Endothelial cell of umbilical vein (primary cell): ENCODE measurements around the gene CCL21. TPM values are rescaled to one million over a fixed set of nuclear protein-coding genes. Genes with fewer than 3 reads are reported as not detected.

Experiments
- BruUV-seq: library from RNA; stranded (reverse); fragments of 400-500 nt; replicated peaks from 2 replicates; lab custom pipeline; 2021; lab: Mats Ljungman, UMichigan
- CTCF ChIA-PET: fragments of 300-600, 350-600 bp; sonication (Branson Sonifier 250); formaldehyde crosslinking; loops from one replicate; lab custom pipeline; 2021; ENCODE audit warnings: antibody characterized with exemption, inconsistent platforms; lab: Charles Lee
- POLR2A ChIA-PET: fragments of 300-600, 350-600 bp; sonication (Branson Sonifier 250); formaldehyde crosslinking; loops from one replicate; lab custom pipeline; 2021; ENCODE audit warnings: antibody characterized with exemption, inconsistent platforms; lab: Charles Lee
- DNase-seq: peaks from one replicate; pipeline ENCODE4 v3.0.0-alpha.2; 2011; ENCODE audit warnings: low read depth, low spot score
- FAIRE-seq: peaks from 2 replicates; lab custom pipeline; 2011; peaks lifted over from hg19 to GRCh38; lab: Jason Lieb, UNC
- H2AFZ ChIP-seq: 2 replicates; pipeline ENCODE4 v1.6.0; 2012; ENCODE audit warnings: low read depth, low read length, control low read depth, inconsistent platforms
- H3K27ac ChIP-seq: 2 replicates; pipeline ENCODE4 v1.5.1; 2011; ENCODE audit warnings: low read depth, mild to moderate bottlenecking, control low read depth, low read length, moderate library complexity; ENCODE audit not compliant: insufficient read depth
- H3K27me3 ChIP-seq, 2 experiments: 2 replicates each; pipeline versions ENCODE4 v1.6.0 to v1.6.1; 2011; ENCODE audit warnings: low read length in 2 of 2, mixed read lengths in 1 of 2; ENCODE audit not compliant: control insufficient read depth in 2 of 2, insufficient read depth in 2 of 2
- H3K36me3 ChIP-seq, 2 experiments: 2 replicates in 1 of 2; 3 replicates in 1 of 2; pipeline ENCODE4 v1.5.1; 2011; ENCODE audit warnings: low read length in 2 of 2, mild to moderate bottlenecking in 1 of 2, moderate library complexity in 1 of 2; ENCODE audit not compliant: control insufficient read depth in 2 of 2, insufficient read depth in 2 of 2; ENCODE audit errors: extremely low read depth in 1 of 2
- H3K4me1 ChIP-seq: 3 replicates; pipeline ENCODE4 v1.5.1; 2011; ENCODE audit warnings: mild to moderate bottlenecking, low read length; ENCODE audit not compliant: control insufficient read depth, insufficient read depth; ENCODE audit errors: extremely low read depth
- H3K4me2 ChIP-seq: 2 replicates; pipeline ENCODE4 v1.6.1; 2011; ENCODE audit warnings: low read length, control low read depth, mixed read lengths; ENCODE audit not compliant: insufficient read depth
- H3K4me3 ChIP-seq, 3 experiments: fragments of 200-600 bp in 1 of 3; sonication (generic), shearing (Covaris generic) in 1 of 3; replicated peaks in 1 of 3; 2 replicates each; pipeline ENCODE4 v1.5.1; 2011 to 2016; ENCODE audit warnings: control low read depth in 3 of 3, low read length in 3 of 3, mild to moderate bottlenecking in 2 of 3, inconsistent platforms in 1 of 3, low read depth in 1 of 3, moderate library complexity in 1 of 3; ENCODE audit not compliant: insufficient read depth in 1 of 3
- H3K79me2 ChIP-seq: 2 replicates; pipeline ENCODE4 v1.6.0; 2012; ENCODE audit warnings: low read length, inconsistent platforms; ENCODE audit not compliant: control insufficient read depth, insufficient read depth
- H3K9ac ChIP-seq: replicated peaks from 2 replicates; pipeline ENCODE3; 2011; ENCODE audit warnings: low read length, control low read depth; ENCODE audit not compliant: insufficient read depth; ENCODE audit errors: extremely low read depth
- H3K9me1 ChIP-seq: replicated peaks from 3 replicates; pipeline ENCODE4 v1.6.0; 2011; ENCODE audit warnings: mild to moderate bottlenecking, low read length; ENCODE audit not compliant: control insufficient read depth, insufficient read depth; ENCODE audit errors: extremely low read depth
- H3K9me3 ChIP-seq: replicated peaks from 2 replicates; pipeline ENCODE4 v1.5.1; 2012; ENCODE audit warnings: low read length, inconsistent platforms; ENCODE audit not compliant: control insufficient read depth, insufficient read depth
- H4K20me1 ChIP-seq: replicated peaks from 2 replicates; pipeline ENCODE3; 2011; ENCODE audit warnings: mild to moderate bottlenecking, low read length; ENCODE audit not compliant: control insufficient read depth, insufficient read depth; ENCODE audit errors: extremely low read depth
- CTCF ChIP-seq, 2 donors: IDR thresholded peaks; 1 replicate in 1 of 2; 2 replicates in 1 of 2; pipeline ENCODE4 v1.5.1; 2011; ENCODE audit warnings: low read length in 2 of 2, mild to moderate bottlenecking in 2 of 2, moderate library complexity in 2 of 2, control low read depth in 1 of 2, inconsistent platforms in 1 of 2, low read depth in 1 of 2; ENCODE audit not compliant: insufficient read depth in 1 of 2; ENCODE audit errors: extremely low read depth in 1 of 2
- FOS ChIP-seq: IDR thresholded peaks from 2 replicates; pipeline ENCODE4 v1.6.1; 2011; ENCODE audit warnings: mild to moderate bottlenecking, low read length, moderate library complexity, borderline replicate concordance; ENCODE audit not compliant: insufficient read depth
- GATA2 ChIP-seq: IDR thresholded peaks from 2 replicates; pipeline ENCODE4 v1.7.0; 2011; ENCODE audit warnings: low read depth, mild to moderate bottlenecking, moderate library complexity, mixed read lengths, low read length; ENCODE audit not compliant: insufficient read length, insufficient read depth
- JUN ChIP-seq: IDR thresholded peaks from 2 replicates; pipeline ENCODE4 v1.6.1; 2011; ENCODE audit warnings: borderline replicate concordance, low read depth; ENCODE audit not compliant: insufficient read length, insufficient read depth
- MAX ChIP-seq: IDR thresholded peaks from 2 replicates; pipeline ENCODE4 v1.6.1; 2011; ENCODE audit not compliant: insufficient read depth, insufficient read length
- POLR2A ChIP-seq: IDR thresholded peaks from 2 replicates; pipeline ENCODE4 v1.6.1; 2012; ENCODE audit warnings: low read depth, mild to moderate bottlenecking, control low read depth, low read length
- POLR2AphosphoS5 ChIP-seq: IDR thresholded peaks from 2 replicates; pipeline ENCODE4 v1.6.1; 2012; ENCODE audit warnings: low read depth, mild to moderate bottlenecking, control low read depth, low read length, moderate library complexity; ENCODE audit not compliant: insufficient read depth
- dilution Hi-C: fragments of 300-500 bp; cut with MboI; formaldehyde crosslinking; loops from one replicate; pipeline ENCODE4 v1.15.0; 2019; ENCODE audit warnings: low sequenced_read_pairs; ENCODE audit not compliant: extremely low pct_ligation_motif_present
- intact Hi-C: fragments of 100-400 bp; cut with micrococcal nuclease; formaldehyde crosslinking; loops from one replicate; pipeline ENCODE4 v1.10.0; 2022
- polyA plus RNA-seq, 4 experiments: library from polyadenylated mRNA; depleted of rRNA in 3 of 4; stranded (reverse) in 3 of 4; unstranded in 1 of 4; fragments of >200 nt; gene quantifications; 2 replicates each; pipeline versions ENCODE4 v1.2.1 to v1.2.3, GENCODE V29; 2011 to 2012; ENCODE audit warnings: missing spikeins in 1 of 4
- total RNA-seq: library from RNA; stranded (reverse); gene quantifications from 2 replicates; pipeline ENCODE4 v1.2.3, GENCODE V29; 2021

Gene CCL21
- total and polyA plus RNA-seq, 2 donors (not counting 3 experiments of a cell fraction or from before 2014, with no cell fraction given), result 0.17 TPM; not detected in 1

- Histone ChIP-seq H2AFZ (no peak overlapping the region), H3K4me2 (no peak overlapping the region), H3K4me1 (no peaks in the 10 kb centered on the region), H3K27ac (no peak overlapping the region), H3K4me3 (no peak overlapping the region), H3K27me3 (peaks cover 2 to 6% of the 10 kb centered on the region in 2 experiments), H3K79me2 (no peaks in the 10 kb centered on the region), H3K9me3 (no peaks in the 10 kb centered on the region), H3K36me3 (no peaks in the 10 kb centered on the region), H4K20me1 (no peaks in the 10 kb centered on the region), H3K9me1 (no peaks in the 10 kb centered on the region), H3K9ac (no peak overlapping the region)
- FAIRE-seq (no peak), DNase-seq (no peak)
- CTCF ChIA-PET, result no interaction called here
- dilution Hi-C loops (no loop called here), intact Hi-C loops (no loop called here)
- no TSS peak for BruUV-seq
- POLR2A ChIA-PET, result no interaction called here
- no peak for TF ChIP-seq POLR2A
- no peak for TF ChIP-seq MAX
- TF ChIP-seq POLR2AphosphoS5, result no peak
- TF ChIP-seq GATA2, result no peak
- no peak for TF ChIP-seq JUN
Observed at GRCh38 chr9:34707130-34707529, 2.8 kb downstream of the CCL21 start.

- TF ChIP-seq FOS (no peak), MAX (no peak), CTCF (IDR thresholded peaks at IDR 0.05; ENCODE audit: extremely low read depth in 1 of 2, insufficient read depth in 1 of 2, low read depth in 1 of 2, low read length in 2 of 2) (peak; percentile 97 to 99)
- Histone ChIP-seq H3K79me2 (no peaks in the 10 kb centered on the region), H3K36me3 (no peaks in the 10 kb centered on the region), H3K27me3 (peaks cover 18 to 30% of the 10 kb centered on the region in 2 experiments), H4K20me1 (no peaks in the 10 kb centered on the region), H2AFZ (peak overlapping the region; percentile 90), H3K9me3 (no peaks in the 10 kb centered on the region), H3K4me2 (peak overlapping the region; percentile 87), H3K9ac (peak overlapping the region; percentile 8), H3K9me1 (no peaks in the 10 kb centered on the region), H3K4me3 (peak overlapping the region; percentile 46 to 73 (median 66)), H3K4me1 (peaks cover 4% of the 10 kb centered on the region), H3K27ac (no peak overlapping the region)
- intact Hi-C loops, result loop anchor here (1.0 kb wide), 1 partner anchor 27 kb away; no protein-coding TSS in a partner anchor
- DNase-seq (peak; percentile 84), FAIRE-seq (peak; percentile 70)
- dilution Hi-C loops, result no loop called here
- ChIA-PET POLR2A (no interaction called here), CTCF (interaction anchor here (0.5 to 3.7 kb wide), 54 partner anchors 9 to 645 kb away, joined by 3 to 92 read pairs (median 4); partner anchors contain the start of genes CCL19, CCL27, DCTN3 and GALT)
- BruUV-seq, result no TSS peak
Observed at GRCh38 chr9:34701769-34702736, 7.9 kb downstream of the CCL21 start.
